Fibroblast of skin of right biceps (primary cell): Measurements from ENCODE around the gene FRRS1L.

ENCODE experiments used
- DNase-seq: peaks from one replicate; pipeline ENCODE4 v3.0.0-alpha.2; 2013

The FRRS1L gene

GRCh38 chr9:109166771-109167601, at the start of gene FRRS1L:
TSS of gene FRRS1L (minus strand) at chr9:109167249. CDS start at chr9:109167138, 111 bp downstream.
- no peak for DNase-seq

- DNase-seq, result no peak
These were observed 47.4 kb upstream of the FRRS1L start for GRCh38 chr9:109214414-109214813.

GRCh38 chr9:109213285-109214121, 46.5 kb upstream of the FRRS1L start:
- no peak for DNase-seq

GRCh38 chr9:109212768-109213167, 45.7 kb upstream of the FRRS1L start:
- DNase-seq, result no peak

DNA sequence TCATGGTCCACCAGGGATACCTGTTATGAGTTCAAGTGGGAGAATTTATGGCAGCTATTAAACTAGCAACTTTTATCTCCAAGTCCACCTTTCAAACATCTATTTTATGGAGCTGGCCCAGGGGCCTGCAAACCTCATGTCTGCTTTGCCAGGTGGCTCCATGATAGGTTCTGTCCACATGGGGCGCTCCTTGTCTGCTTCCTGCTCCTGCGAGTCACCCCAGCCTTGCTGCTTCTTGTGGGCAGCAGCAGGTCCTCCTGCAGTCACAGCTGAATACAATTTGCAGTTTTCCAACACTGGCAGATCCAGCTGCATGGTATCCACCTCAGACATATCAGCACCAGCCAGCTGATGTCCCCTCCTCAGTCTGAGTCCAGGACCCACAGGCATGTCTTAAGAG, 39.6 kb upstream of the FRRS1L start:
- DNase-seq, result no peak

- DNase-seq, result no peak
These were observed 38.5 kb upstream of the FRRS1L start for GRCh38 chr9:109205526-109205925.

- no peak for DNase-seq
These were observed 36.8 kb upstream of the FRRS1L start for GRCh38 chr9:109203761-109204360.

- DNase-seq, result no peak
These were observed 32.6 kb upstream of the FRRS1L start for GRCh38 chr9:109199676-109200075.

DNA sequence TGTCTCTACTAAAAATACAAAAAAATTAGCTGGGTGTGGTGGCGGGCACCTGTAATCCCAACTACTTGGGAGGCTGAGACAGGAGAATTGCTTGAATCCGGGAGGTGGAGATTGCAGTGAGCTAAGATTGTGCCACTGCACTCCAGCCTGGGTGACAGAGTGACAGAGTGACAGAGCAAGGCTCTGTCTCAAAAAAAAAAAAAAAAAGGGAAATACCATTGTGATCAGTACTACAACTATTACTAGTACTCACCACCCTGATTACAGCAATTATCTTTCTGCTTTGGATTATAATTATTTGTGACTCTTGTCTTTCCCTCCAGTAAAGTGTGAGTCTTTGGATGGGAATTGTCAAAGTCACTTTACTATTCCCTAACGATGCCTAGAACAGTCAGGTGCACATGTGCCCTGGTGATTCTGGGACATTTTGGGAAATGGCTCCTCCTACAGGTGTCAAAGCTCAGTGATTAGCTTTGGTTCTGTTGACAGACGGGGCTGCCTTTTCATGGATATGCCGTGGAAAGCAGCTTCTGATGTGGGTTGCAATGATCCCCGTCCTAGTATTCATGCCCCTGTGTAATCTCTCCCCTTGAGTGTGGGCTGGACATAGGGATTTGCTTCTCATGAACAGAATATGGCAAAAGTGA, 31.8 kb upstream of the FRRS1L start:
- no peak for DNase-seq

GRCh38 chr9:109193974-109194556, 27.0 kb upstream of the FRRS1L start:
- peak; percentile 4 for DNase-seq

DNA sequence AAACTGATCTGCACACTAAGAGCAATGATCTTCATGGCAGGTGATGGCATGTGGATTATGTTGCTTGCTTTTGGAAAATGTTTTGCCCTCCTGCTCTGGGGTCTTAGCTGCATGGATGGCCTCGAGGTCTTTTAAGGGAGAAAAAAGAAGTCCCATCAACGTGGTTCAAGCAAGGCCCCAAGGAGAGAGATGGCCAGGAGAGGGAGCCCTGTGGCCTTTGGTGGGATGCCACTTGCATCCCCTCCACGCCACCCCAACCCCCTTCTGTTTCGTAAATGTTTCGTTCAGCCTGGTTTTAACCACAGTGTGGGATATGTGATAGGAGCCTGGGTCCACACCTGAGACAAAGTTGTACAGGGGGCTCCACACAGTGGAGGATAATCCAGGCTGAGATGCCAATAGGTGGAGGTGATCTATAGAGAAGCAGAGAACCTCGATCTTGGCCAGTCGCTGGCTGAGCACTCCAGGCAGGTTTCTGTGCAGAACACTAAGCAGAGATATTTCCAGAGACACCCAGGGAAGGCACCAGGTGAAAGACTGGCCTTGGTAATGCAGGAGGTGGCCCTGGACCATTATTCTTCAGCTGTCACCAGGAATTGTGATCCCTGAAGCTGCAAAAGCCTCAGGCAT, 25.8 kb upstream of the FRRS1L start:
- peak; percentile 9 for DNase-seq

- no peak for DNase-seq
These were observed 24.7 kb upstream of the FRRS1L start for GRCh38 chr9:109191746-109192145.

GRCh38 chr9:109190151-109190550, 23.1 kb upstream of the FRRS1L start:
- DNase-seq, result peak; percentile 62

DNA sequence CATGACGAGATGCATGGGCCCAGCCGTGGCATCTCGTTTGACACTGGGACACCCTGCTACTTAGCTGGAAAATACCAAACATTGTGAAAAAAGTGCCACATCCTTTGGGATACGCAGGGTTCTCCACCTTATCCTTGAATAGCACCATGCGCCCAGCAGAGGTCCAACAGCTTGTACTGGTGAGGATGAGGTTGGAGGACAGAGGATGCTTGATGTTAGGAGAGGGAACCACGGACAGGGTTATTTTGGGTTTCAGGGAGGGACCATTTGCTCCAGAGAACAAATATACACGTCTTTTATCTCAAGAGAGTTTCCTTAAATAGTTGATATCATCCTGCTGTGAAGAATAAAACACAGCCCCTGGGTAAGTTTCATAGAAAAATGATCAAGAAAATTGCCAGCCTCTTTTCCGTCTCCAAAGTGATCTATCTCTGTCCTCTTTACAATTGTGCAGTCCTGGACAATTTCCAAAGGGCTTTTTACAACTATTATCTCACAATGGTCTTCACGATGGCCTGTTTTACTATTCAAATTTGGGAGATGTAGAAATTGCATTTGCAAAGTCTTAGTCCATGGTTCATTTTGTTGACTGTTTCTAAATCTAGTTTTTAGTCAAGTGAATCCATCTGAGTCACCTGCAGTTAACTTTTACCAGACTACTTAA, 19.9 kb upstream of the FRRS1L start:
- no peak for DNase-seq

DNA sequence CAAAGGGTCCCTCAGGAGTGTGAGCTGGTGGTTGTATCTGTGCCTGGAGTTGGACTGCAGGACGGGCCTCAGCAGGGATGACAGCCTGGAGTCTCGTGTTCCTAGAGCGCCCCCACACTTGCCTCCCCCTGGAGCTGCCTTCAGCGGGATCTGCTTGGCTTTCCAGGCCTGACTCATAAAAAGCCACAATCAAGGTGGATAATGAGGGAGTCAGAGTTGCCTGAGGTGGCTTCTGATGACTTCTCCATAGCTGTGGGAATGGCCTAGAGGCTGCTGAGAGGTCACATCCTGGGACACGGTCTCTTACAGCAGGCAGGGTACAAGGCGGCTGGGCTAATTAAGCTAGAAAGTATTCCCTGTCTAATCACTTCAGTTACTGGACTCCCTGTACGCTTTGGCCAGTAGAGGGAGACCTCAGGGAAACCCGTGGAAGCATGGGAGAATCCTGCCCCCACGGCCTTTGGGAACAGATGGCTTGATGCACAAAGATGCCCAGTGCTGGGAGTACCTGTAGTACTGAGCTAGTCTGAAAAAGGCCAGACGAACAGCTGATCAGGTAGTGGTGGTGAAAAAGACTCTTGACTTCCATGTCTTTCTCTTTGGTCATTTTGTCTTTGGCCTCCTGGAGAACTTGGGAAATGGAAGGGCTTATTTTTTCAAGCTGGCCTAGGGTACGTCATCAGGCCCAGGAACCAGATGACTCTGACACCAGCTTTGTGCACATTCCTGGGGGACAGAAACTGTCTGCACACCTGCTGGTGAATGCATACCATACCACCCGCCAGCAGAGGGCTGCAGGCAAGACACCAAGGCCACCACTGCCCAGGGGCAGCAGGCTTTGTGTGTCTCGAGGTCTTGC, 16.1 kb upstream of the FRRS1L start:
- DNase-seq, result peak; percentile 32

- no peak for DNase-seq
These were observed 15.5 kb upstream of the FRRS1L start for GRCh38 chr9:109182550-109182939.

DNA sequence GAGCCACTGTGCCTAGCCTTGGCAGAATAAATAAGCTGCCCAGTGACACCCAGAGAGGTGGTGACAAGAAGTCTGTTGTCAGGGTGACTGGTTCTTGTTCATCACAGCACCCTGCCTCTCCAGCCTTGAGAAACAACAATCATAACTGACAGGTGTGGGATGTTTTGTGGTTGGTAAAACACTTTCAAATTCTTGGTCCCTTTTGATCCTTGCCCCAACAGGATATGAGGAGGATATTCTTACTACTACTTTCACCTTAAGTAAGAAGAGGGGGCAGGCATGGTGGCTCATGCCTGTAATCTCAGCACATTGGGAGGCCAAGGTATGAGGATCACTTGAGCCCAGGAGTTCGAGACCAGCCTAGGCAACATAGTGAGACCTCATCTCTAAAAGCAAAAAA, 14.2 kb upstream of the FRRS1L start:
- no peak for DNase-seq

- no peak for DNase-seq
These were observed 12.9 kb upstream of the FRRS1L start for GRCh38 chr9:109179801-109180523.

DNA sequence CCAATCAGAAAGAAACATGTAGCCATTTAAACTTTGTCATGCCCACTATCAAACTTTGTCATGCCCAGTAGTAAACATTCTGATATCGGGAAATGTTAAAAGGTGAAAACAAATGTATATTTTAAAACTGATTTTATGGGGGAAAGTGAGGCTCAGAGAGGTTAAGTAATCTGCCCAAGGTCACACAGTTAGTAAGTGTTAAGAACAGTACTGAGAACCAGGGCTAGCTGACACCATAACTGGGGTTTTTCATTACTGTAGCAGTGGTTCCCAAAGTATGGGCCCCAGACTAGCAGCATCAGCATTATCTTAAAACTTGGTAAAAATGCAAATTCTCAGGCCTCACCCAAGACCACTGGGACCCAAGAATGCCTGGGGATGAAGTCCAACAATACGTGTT, 9.9 kb upstream of the FRRS1L start:
- DNase-seq, result no peak

DNA sequence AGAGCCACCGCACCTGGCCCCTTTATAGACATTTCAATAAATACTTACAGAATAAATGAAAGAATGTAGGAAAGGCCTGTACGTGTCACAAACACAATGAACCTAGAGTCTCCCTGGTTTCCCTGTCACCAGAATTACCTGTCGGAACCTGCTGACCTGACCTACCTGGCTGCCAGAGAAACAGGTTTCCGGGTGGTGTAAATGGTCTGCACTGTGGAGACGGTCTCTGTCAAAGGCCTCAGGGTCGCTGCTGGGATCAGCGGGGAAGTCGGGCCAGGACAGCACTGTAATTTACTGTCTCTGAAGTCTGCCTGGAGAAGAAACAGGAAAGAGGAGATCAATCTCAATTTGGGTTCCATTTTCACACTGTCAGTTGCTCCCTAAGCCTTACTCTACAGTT, 9.3 kb upstream of the FRRS1L start:
- DNase-seq, result no peak
